GM15510 (cell line): ENCODE results near the gene PF4V1.

Experiments
- POLR2A ChIP-seq: IDR thresholded peaks from 3 replicates; pipeline ENCODE4 v1.6.1; 2011; ENCODE audit warnings: borderline replicate concordance; ENCODE audit not compliant: insufficient read length; ENCODE audit errors: extremely low read depth

Gene PF4V1

GRCh38 chr4:73874386-73874785 is 21.3 kb downstream of the PF4V1 start:
- TF ChIP-seq POLR2A: no peak

- no peak for TF ChIP-seq POLR2A
These were observed 22.3 kb downstream of the PF4V1 start for GRCh38 chr4:73875401-73875800.

- TF ChIP-seq POLR2A: no peak
These were observed 30.2 kb downstream of the PF4V1 start for GRCh38 chr4:73883306-73883705.

GRCh38 chr4:73885574-73886267 is 32.6 kb downstream of the PF4V1 start:
- TF ChIP-seq POLR2A: no peak

GRCh38 chr4:73891326-73891725 is 38.2 kb downstream of the PF4V1 start:
- TF ChIP-seq POLR2A: no peak

- no peak for TF ChIP-seq POLR2A
These were observed 38.8 kb downstream of the PF4V1 start for GRCh38 chr4:73891739-73892405.

- no peak for TF ChIP-seq POLR2A
These were observed 39.9 kb downstream of the PF4V1 start for GRCh38 chr4:73892966-73893365.

- TF ChIP-seq POLR2A: no peak
These were observed 40.9 kb downstream of the PF4V1 start for GRCh38 chr4:73894001-73894400.

GRCh38 chr4:73895201-73896175 is 42.4 kb downstream of the PF4V1 start:
- no peak for TF ChIP-seq POLR2A

- TF ChIP-seq POLR2A: no peak
These were observed 43.3 kb downstream of the PF4V1 start for GRCh38 chr4:73896416-73896815.

- no peak for TF ChIP-seq POLR2A
These were observed 44.5 kb downstream of the PF4V1 start for GRCh38 chr4:73897380-73898136.

GRCh38 chr4:73901031-73901430 is 47.9 kb downstream of the PF4V1 start:
- no peak for TF ChIP-seq POLR2A

GRCh38 chr4:73902038-73902637 is 49.0 kb downstream of the PF4V1 start:
- no peak for TF ChIP-seq POLR2A
